BLaER1 treated with 17β-estradiol and CSF1 and Interleukin-3, amounts not matched to agents 10 nM and 100 nM (cell line): ENCODE measurements around the gene TPM2.
"Not testable (repeated sequence)": the region's sequence is repeated elsewhere in the genome, so short reads cannot be mapped to it uniquely, and the experiment has no call there.

ENCODE experiments used
- H3K27ac ChIP-seq, 11 experiments: shearing (Covaris generic); formaldehyde crosslinking; 2 replicates each; pipeline ENCODE4 v1.8.1; 2022
- H3K27me3 ChIP-seq, 11 experiments: shearing (Covaris generic); formaldehyde crosslinking; 2 replicates each; pipeline ENCODE4 v1.8.1; 2022
- H3K36me3 ChIP-seq, 11 experiments: shearing (Covaris generic); formaldehyde crosslinking; 2 replicates each; pipeline ENCODE4 v1.8.1; 2022
- H3K4me1 ChIP-seq, 10 experiments: shearing (Covaris generic); formaldehyde crosslinking; 2 replicates each; pipeline ENCODE4 v1.8.1; 2022
- H3K4me2 ChIP-seq, 11 experiments: shearing (Covaris generic); formaldehyde crosslinking; 2 replicates each; pipeline ENCODE4 v1.8.1; 2022
- H3K4me3 ChIP-seq, 10 experiments: shearing (Covaris generic); formaldehyde crosslinking; 2 replicates each; pipeline ENCODE4 v1.8.1; 2022
- H3K9ac ChIP-seq, 11 experiments: shearing (Covaris generic); formaldehyde crosslinking; 2 replicates each; pipeline ENCODE4 v1.8.1; 2022
- H3K9me3 ChIP-seq, 11 experiments: shearing (Covaris generic); formaldehyde crosslinking; replicated peaks in 1 of 11; 2 replicates each; pipeline ENCODE4 v1.8.1; 2022
- H4K20me1 ChIP-seq, 11 experiments: shearing (Covaris generic); formaldehyde crosslinking; 2 replicates each; pipeline ENCODE4 v1.8.1; 2022
- Cebpa-rat ChIP-seq, 11 experiments: shearing (Covaris generic); IDR thresholded peaks; 2 replicates each; pipeline ENCODE4 v1.8.1; 2022

TPM2 gene

DNA sequence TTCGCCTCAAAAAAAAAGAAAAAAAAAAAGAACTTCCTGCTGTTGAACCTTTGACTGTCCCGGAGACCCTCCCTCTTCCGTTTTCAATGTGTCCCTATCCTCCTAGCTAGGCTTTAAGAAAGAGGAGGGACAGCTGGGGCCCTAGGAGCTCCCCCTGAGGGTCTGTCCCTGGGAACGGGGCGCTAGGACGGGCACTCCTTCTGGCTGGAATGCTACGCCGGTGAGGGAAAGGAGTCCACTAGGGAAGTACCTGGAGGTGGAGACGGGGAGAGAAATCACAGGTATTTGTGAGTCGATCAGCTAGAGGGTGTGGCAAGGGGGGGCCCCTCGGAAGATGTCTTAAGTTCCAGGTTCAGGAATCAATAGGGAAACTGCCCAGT lies 43.6 kb downstream of the TPM2 start:
- Histone ChIP-seq H4K20me1 (no peaks in the 10 kb centered on the region), H3K4me1 (peaks cover 90 to 98% (median 94%) of the 10 kb centered on the region in 10 experiments), H3K9ac (peak overlapping the region; percentile 81 to 95 (median 87)), H3K9me3 (peaks cover 0 to 8% (median under 1%) of the 10 kb centered on the region in 11 experiments; a peak in 12 of 22 replicates), H3K27me3 (no peaks in the 10 kb centered on the region), H3K36me3 (peaks cover 0 to 4% (median 0%) of the 10 kb centered on the region in 11 experiments; a peak in 1 of 22 replicates), H3K4me2 (peak overlapping the region; percentile 91 to 99 (median 97)), H3K27ac (peak overlapping the region; percentile 83 to 92 (median 89)), H3K4me3 (peak overlapping the region; percentile 61 to 74 (median 72))
- TF ChIP-seq Cebpa-rat (IDR thresholded peaks at IDR 0.05): no peak

DNA sequence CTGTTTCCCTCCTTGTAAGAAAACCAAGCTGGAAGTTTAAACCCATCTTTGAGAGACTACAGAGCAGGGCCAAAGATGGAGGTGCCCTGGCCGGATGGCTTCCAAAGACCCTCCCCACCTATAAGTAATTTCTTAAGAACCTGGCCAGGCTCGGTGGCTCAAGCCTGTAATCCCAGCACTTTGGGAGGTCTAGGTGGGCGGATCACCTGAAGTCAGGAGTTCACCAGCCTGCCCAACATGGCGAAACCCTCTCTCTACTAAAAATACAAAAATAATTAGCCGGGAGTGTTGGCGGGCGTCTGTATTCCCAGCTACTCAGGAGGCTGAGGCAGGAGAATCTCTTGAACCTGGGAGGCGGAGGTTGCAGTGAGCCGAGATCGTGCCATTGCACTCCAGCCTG lies 44.0 kb downstream of the TPM2 start:
- H3K4me2 ChIP-seq: peak overlapping the region; percentile 91 to 99 (median 97)

GRCh38 chr9:35643046-35643445 lies 46.7 kb downstream of the TPM2 start:
- no peak for TF ChIP-seq Cebpa-rat (IDR thresholded peaks at IDR 0.05)
- H3K4me2 ChIP-seq: peak overlapping the region; percentile 91 to 99 (median 97)
- H3K4me1 ChIP-seq: peaks cover 90 to 96% (median 92%) of the 10 kb centered on the region in 10 experiments
- no peak overlapping the region for H3K9ac ChIP-seq
- H4K20me1 ChIP-seq: no peaks in the 10 kb centered on the region
- peaks cover 0 to 9% (median 7%) of the 10 kb centered on the region in 11 experiments; a peak in 8 of 22 replicates for H3K36me3 ChIP-seq
- peak overlapping the region in 9 of 11 experiments; percentile 11 to 92 (median 87); a peak in 16 of 22 replicates for H3K27ac ChIP-seq
- no peaks in the 10 kb centered on the region for H3K27me3 ChIP-seq
- H3K4me3 ChIP-seq: no peak overlapping the region
- H3K9me3 ChIP-seq: peaks cover 0 to 22% (median 13%) of the 10 kb centered on the region in 11 experiments; a peak in 16 of 22 replicates

More for the DNA sequence above, 44.0 kb downstream of the TPM2 start:
- H3K4me1 ChIP-seq: peaks cover 90 to 98% (median 93%) of the 10 kb centered on the region in 10 experiments
- not testable (repeated sequence) for H3K27me3 ChIP-seq, H4K20me1 ChIP-seq, H3K36me3 ChIP-seq
- peak overlapping the region; percentile 83 to 92 (median 89) for H3K27ac ChIP-seq
- peak overlapping the region; percentile 61 to 74 (median 72) for H3K4me3 ChIP-seq
- peaks cover 0 to 12% (median 5%) of the 10 kb centered on the region in 11 experiments; a peak in 16 of 22 replicates for H3K9me3 ChIP-seq
- H3K9ac ChIP-seq: peak overlapping the region; percentile 81 to 95 (median 87)

DNA sequence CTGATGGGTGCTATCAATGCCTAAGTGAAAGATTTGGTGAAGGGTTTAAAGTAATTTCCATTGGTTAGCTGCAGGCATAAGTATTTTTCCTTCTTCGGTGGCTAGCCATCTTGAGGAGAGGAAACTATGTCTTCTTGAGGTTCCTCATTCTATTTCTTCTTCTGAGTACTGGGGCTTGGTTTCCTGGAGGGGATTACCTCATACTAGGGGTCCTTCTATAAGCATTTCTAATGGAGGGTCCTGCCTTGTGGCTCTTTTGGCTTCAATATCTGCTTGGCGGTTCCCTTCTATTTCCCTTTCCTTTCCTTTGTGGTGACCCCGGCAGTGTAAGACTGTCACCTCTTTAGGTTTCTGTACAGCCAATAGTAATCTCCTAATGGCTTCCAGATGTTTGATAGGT lies 48.2 kb downstream of the TPM2 start:
- not testable (repeated sequence) for H3K9ac ChIP-seq, H4K20me1 ChIP-seq, H3K36me3 ChIP-seq, H3K27me3 ChIP-seq
- Histone ChIP-seq H3K27ac (peak overlapping the region; percentile 5 to 84 (median 52); a peak in 19 of 22 replicates), H3K4me1 (peaks cover 93 to 99% (median 96%) of the 10 kb centered on the region in 10 experiments), H3K4me2 (peak overlapping the region; percentile 45 to 89 (median 61)), H3K9me3 (peaks cover 0 to 22% (median 13%) of the 10 kb centered on the region in 11 experiments; a peak in 16 of 22 replicates), H3K4me3 (peak overlapping the region in 2 of 10 experiments; percentile 11 to 22; a peak in 1 of 20 replicates)

DNA sequence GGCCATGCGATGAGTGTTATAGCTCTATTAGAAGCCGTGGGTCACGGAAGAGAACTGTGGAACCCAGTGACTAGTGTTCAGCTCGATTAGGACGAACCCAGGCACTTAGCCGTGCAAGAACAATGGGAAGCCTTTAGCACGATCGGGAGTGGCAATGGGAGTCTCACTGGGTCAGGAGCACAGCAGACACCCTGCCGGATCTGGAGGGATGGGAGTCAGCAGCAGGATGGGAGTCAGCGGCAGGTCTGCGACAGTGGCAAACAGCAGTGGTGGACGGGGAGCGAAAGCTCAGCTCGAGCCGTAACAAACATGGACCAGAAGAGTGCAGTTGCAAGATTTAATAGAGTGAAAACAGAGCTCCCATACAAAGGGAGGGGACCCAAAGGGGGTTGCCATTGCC lies 49.3 kb downstream of the TPM2 start:
- H3K27ac ChIP-seq: peak overlapping the region in 8 of 11 experiments; percentile 17 to 84 (median 54); a peak in 13 of 22 replicates

GRCh38 chr9:35639631-35640030 lies 50.1 kb downstream of the TPM2 start:
- peaks cover 0 to 9% (median 7%) of the 10 kb centered on the region in 11 experiments; a peak in 8 of 22 replicates for H3K36me3 ChIP-seq
- peak overlapping the region; percentile 34 to 89 (median 70) for H3K4me2 ChIP-seq
- H3K9ac ChIP-seq: no peak overlapping the region; a peak in 1 of 22 replicates
- H3K27me3 ChIP-seq: no peaks in the 10 kb centered on the region
- TF ChIP-seq Cebpa-rat (IDR thresholded peaks at IDR 0.05): no peak
- H3K4me3 ChIP-seq: no peak overlapping the region
- peaks cover 0 to 22% (median 13%) of the 10 kb centered on the region in 11 experiments; a peak in 16 of 22 replicates for H3K9me3 ChIP-seq
- no peaks in the 10 kb centered on the region for H4K20me1 ChIP-seq
- H3K27ac ChIP-seq: peak overlapping the region; percentile 14 to 84 (median 50); a peak in 18 of 22 replicates
- peaks cover 94 to 100% (median 99%) of the 10 kb centered on the region in 10 experiments for H3K4me1 ChIP-seq

More for the DNA sequence above, 49.3 kb downstream of the TPM2 start:
- peaks cover 94 to 100% (median 99%) of the 10 kb centered on the region in 10 experiments for H3K4me1 ChIP-seq
- H3K27me3 ChIP-seq, H3K36me3 ChIP-seq, H4K20me1 ChIP-seq, H3K9ac ChIP-seq: not testable (repeated sequence)
- H3K4me2 ChIP-seq: peak overlapping the region; percentile 50 to 89 (median 70); a peak in 15 of 22 replicates
- H3K9me3 ChIP-seq: peaks cover 0 to 22% (median 13%) of the 10 kb centered on the region in 11 experiments; a peak in 16 of 22 replicates
- H3K4me3 ChIP-seq: 0 out of 20 replicates have a peak overlapping the region, but pooled peaks of 1 of the 10 experiments have one; percentile 17

DNA sequence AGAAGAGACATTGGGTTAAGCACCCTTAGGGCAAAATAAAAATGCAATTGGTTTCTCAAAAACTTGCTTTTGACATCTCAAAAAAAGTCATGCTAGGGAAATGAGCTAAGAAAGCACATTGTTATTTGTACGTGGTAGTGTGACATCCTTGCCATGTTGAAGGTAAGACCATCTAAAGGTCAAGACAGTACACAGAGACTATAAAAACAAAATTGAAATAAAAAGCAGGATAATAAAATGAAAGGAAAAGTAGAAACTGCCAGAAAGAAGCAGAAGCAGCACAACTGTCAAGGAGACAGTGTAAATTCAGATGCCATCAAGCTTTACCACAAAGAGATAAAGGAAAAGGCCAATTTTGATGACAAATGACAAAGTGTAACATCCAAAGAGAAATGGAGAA lies 50.5 kb downstream of the TPM2 start:
- H3K9me3 ChIP-seq: peaks cover 0 to 22% (median 13%) of the 10 kb centered on the region in 11 experiments; a peak in 16 of 22 replicates
- not testable (repeated sequence) for H3K36me3 ChIP-seq, H3K4me3 ChIP-seq, H3K27me3 ChIP-seq, H4K20me1 ChIP-seq
- peaks cover 94 to 100% (median 99%) of the 10 kb centered on the region in 10 experiments for H3K4me1 ChIP-seq
- H3K27ac ChIP-seq: peak overlapping the region in 10 of 11 experiments; percentile 16 to 88 (median 69); a peak in 18 of 22 replicates
- H3K4me2 ChIP-seq: peak overlapping the region; percentile 34 to 89 (median 70)
- H3K9ac ChIP-seq: peak overlapping the region in 5 of 11 experiments; percentile 1 to 53 (median 43); a peak in 7 of 22 replicates

DNA sequence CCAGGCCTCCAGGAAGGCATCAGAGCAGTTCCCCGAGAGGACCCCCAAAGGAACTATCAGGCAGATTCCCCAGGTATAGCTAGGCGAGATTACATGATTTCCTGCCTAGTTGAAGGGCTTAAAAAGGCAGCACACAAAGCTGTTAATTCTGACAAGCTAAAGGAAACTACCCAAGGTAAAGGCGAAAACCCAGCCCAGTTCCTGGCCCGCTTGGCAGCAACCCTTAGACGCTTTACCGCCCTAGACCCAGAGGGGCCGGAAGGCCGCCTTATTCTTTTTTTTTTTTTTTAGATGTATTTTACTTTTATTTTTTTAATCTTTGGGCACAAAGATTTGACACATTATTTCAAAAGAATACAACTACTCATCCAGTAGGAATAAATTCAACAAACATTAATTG lies 51.0 kb downstream of the TPM2 start:
- H3K4me3 ChIP-seq, H3K27me3 ChIP-seq, H3K36me3 ChIP-seq, H4K20me1 ChIP-seq: not testable (repeated sequence)
- Histone ChIP-seq H3K4me2 (peak overlapping the region; percentile 34 to 89 (median 70); a peak in 21 of 22 replicates), H3K27ac (peak overlapping the region; percentile 16 to 88 (median 62); a peak in 18 of 22 replicates), H3K9ac (peak overlapping the region in 8 of 11 experiments; percentile 27 to 60 (median 46); a peak in 10 of 22 replicates), H3K9me3 (peaks cover 0 to 22% (median 13%) of the 10 kb centered on the region in 11 experiments; a peak in 16 of 22 replicates), H3K4me1 (peaks cover 94 to 100% (median 99%) of the 10 kb centered on the region in 10 experiments)

GRCh38 chr9:35637427-35637955 lies 52.2 kb downstream of the TPM2 start:
- not testable (repeated sequence) for H3K4me3 ChIP-seq

DNA sequence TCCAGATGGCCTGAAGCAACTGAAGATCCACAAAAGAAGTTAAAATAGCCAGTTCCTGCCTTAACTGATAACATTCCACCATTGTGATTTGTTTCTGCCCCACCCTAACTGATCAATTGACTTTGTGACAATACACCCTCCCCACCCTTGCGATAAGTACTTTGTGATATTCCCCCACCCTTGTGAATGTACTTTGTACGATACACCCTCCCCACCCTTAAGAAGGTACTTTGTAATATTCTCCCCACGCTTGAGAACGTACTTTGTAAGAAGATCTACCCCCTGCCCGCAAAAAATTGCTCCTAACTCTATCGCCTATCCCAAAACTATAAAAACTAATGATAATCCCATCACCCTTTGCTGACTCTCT lies 52.9 kb downstream of the TPM2 start:
- Histone ChIP-seq H3K9ac (peak overlapping the region; percentile 41 to 82 (median 70)), H3K9me3 (peaks cover 0 to 22% (median 13%) of the 10 kb centered on the region in 11 experiments; a peak in 16 of 22 replicates), H3K4me1 (peaks cover 77 to 92% (median 86%) of the 10 kb centered on the region in 10 experiments), H3K4me2 (peak overlapping the region; percentile 66 to 96 (median 84)), H3K4me3 (0 out of 20 replicates have a peak overlapping the region, but pooled peaks of 2 of the 10 experiments have one; percentile 11 to 14), H3K27ac (peak overlapping the region; percentile 74 to 93 (median 84))
- H3K27me3 ChIP-seq, H4K20me1 ChIP-seq, H3K36me3 ChIP-seq: not testable (repeated sequence)

More at GRCh38 chr9:35637427-35637955, 52.2 kb downstream of the TPM2 start:
- Histone ChIP-seq H3K9ac (0 out of 22 replicates have a peak overlapping the region, but pooled peaks of 1 of the 11 experiments have one; percentile 53), H3K4me1 (peaks cover 84 to 98% (median 92%) of the 10 kb centered on the region in 10 experiments), H3K4me2 (peak overlapping the region; percentile 66 to 96 (median 84); a peak in 21 of 22 replicates), H3K9me3 (peaks cover 0 to 22% (median 13%) of the 10 kb centered on the region in 11 experiments; a peak in 16 of 22 replicates), H3K27ac (peak overlapping the region in 9 of 11 experiments; percentile 76 to 93 (median 84); a peak in 17 of 22 replicates)
- not testable (repeated sequence) for H3K27me3 ChIP-seq, H3K36me3 ChIP-seq, H4K20me1 ChIP-seq
